ENCODE results near the gene INPP5A. TPM values are rescaled to one million over a fixed set of nuclear protein-coding genes. Genes with fewer than 3 reads are reported as not detected.

Gene INPP5A
- total and polyA plus RNA-seq, 2 donors (not counting 1 experiment from before 2014, with no cell fraction given): 9.3 to 87.8 TPM

DNA sequence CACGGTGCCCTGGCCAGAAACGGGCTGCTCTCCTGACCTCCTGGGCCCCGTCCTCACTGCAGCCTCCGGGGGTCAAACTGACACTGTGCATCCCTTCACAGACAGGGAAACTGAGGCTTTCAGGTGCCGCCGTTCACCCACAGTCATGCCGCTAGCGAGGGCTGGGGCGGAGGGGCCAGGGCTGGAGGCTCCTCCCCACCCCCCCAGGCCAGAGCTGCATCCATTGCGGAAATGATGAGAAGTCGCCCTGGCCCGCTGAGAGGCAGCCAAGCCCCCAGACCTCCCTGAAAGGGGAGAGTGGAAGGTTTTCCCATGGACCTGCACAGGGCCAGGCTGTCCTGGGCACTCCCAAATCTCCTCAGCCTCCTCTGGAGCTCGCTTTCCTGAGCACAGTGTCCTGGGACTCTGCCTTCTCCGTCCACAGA, 16.5 kb upstream of the INPP5A start:
- POLR2A ChIA-PET: no interaction called here

DNA sequence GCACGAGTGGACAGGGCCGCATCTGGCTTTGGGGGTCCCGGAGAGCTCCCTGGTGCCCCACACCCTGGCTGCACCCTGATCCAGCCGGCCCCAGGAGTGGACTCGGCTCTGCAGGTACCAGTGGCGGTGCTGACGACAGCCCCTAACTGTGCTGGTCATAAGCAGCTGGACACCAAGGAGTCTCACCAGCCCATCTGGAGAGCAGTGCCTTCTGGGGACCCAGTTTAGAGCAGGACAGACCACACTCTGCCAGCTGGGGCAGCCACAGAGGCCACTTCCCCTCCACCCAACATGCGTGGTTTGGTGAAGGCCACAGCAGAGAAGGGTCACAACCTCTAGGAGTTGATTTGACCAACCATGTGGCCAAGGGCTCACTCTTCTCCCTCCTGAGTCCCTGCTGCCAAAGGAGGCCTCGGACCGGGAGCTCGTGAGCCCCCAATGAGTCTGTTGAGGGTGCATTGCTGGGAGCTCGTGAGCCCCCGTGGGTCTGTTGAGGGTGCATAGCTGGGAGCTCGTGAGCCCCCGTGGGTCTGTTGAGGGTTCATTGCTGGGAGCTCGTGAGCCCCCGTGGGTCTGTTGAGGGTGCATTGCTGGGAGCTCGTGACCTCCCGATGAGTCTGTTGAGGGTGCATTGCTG, 16.0 kb upstream of the INPP5A start:
- Mint-ChIP-seq H3K4me1 (peaks cover 4% of the 10 kb centered on the region), H3K9me3 (ENCODE audit: insufficient read depth) (no peaks in the 10 kb centered on the region), H3K4me3 (no peak overlapping the region), H3K27me3 (peaks cover 15% of the 10 kb centered on the region), H3K27ac (no peak overlapping the region)
- Histone ChIP-seq H2AFZ (ENCODE audit: insufficient read depth, low read depth, low read length, poor library complexity, severe bottlenecking) (no peak overlapping the region), H3K4me2 (replicated peaks; ENCODE audit: low read depth, low read length, poor library complexity, severe bottlenecking) (no peak overlapping the region), H3K9me3 (ENCODE audit: control extremely low read depth in 1 of 3, control insufficient read depth in 2 of 3, insufficient read depth in 1 of 3, low read length in 2 of 3) (no peaks in the 10 kb centered on the region), H3K9ac (ENCODE audit: low read length) (no peak overlapping the region), H3K36me3 (replicated peaks in 1 of 2; ENCODE audit: control extremely low read depth in 1 of 2, control insufficient read depth in 1 of 2, extremely low read depth in 1 of 2, insufficient read depth in 2 of 2, low read length in 1 of 2) (no peaks in the 10 kb centered on the region), H3K27me3 (replicated peaks in 1 of 4; ENCODE audit: control extremely low read depth in 1 of 4, control insufficient read depth in 3 of 4, insufficient read depth in 4 of 4, low read length in 3 of 4) (peaks cover 0 to 6% (median 2%) of the 10 kb centered on the region in 4 experiments), H3K4me3 (ENCODE audit: control extremely low read depth in 1 of 5, extremely low read depth in 1 of 5, insufficient read depth in 1 of 5, low read depth in 2 of 5, low read length in 4 of 5) (no peak overlapping the region), H3K4me1 (ENCODE audit: control insufficient read depth in 2 of 2, insufficient read depth in 2 of 2, low read length in 2 of 2) (peaks cover 5 to 8% of the 10 kb centered on the region in 2 donors), H3K79me2 (ENCODE audit: control insufficient read depth, insufficient read depth, low read length) (no peaks in the 10 kb centered on the region), H4K20me1 (ENCODE audit: control insufficient read depth, insufficient read depth, low read length, poor library complexity, severe bottlenecking) (no peaks in the 10 kb centered on the region), H3K27ac (ENCODE audit: low read length in 2 of 2) (no peak overlapping the region)
- ChIA-PET CTCF (interaction anchor here (1.5 kb wide), 2 partner anchors 15 to 62 kb away, joined by 3 to 4 read pairs; no protein-coding TSS in a partner anchor), POLR2A (interaction anchor here (0.7 kb wide), 1 partner anchor 755 kb away, joined by 3 read pairs; the partner anchor contains the start of gene ADAM8)
- TF ChIP-seq EZH2 (IDR thresholded peaks at IDR 0.05; ENCODE audit: borderline replicate concordance, insufficient read depth, low read depth, low read length, poor library complexity, severe bottlenecking): no peak
- TF ChIP-seq, protein P1, sequence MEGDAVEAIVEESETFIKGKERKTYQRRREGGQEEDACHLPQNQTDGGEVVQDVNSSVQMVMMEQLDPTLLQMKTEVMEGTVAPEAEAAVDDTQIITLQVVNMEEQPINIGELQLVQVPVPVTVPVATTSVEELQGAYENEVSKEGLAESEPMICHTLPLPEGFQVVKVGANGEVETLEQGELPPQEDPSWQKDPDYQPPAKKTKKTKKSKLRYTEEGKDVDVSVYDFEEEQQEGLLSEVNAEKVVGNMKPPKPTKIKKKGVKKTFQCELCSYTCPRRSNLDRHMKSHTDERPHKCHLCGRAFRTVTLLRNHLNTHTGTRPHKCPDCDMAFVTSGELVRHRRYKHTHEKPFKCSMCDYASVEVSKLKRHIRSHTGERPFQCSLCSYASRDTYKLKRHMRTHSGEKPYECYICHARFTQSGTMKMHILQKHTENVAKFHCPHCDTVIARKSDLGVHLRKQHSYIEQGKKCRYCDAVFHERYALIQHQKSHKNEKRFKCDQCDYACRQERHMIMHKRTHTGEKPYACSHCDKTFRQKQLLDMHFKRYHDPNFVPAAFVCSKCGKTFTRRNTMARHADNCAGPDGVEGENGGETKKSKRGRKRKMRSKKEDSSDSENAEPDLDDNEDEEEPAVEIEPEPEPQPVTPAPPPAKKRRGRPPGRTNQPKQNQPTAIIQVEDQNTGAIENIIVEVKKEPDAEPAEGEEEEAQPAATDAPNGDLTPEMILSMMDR (IDR thresholded peaks at IDR 0.05): no peak
- ATAC-seq (ENCODE audit: low read depth) (no peak), DNase-seq (no peak)
- intact Hi-C loops (cut with micrococcal nuclease): no loop called here
- WGBS (ENCODE audit: insufficient coverage): 97% methylated on average over 18 of the region's 19 CpGs

More for the DNA sequence above, 16.5 kb upstream of the INPP5A start:
- H3K79me2 ChIP-seq (ENCODE audit: control insufficient read depth, insufficient read depth, low read length): no peaks in the 10 kb centered on the region
- Mint-ChIP-seq H3K9me3 (ENCODE audit: insufficient read depth) (no peaks in the 10 kb centered on the region), H3K4me1 (peaks cover 4% of the 10 kb centered on the region), H3K27me3 (peaks cover 15% of the 10 kb centered on the region), H3K4me3 (no peak overlapping the region), H3K27ac (no peak overlapping the region)
- H3K27me3 ChIP-seq (replicated peaks in 1 of 4; ENCODE audit: control extremely low read depth in 1 of 4, control insufficient read depth in 3 of 4, insufficient read depth in 4 of 4, low read length in 3 of 4): peaks cover 0 to 6% (median 2%) of the 10 kb centered on the region in 4 experiments
- H3K4me2 ChIP-seq (replicated peaks; ENCODE audit: low read depth, low read length, poor library complexity, severe bottlenecking): no peak overlapping the region
- H3K4me1 ChIP-seq (ENCODE audit: control insufficient read depth in 2 of 2, insufficient read depth in 2 of 2, low read length in 2 of 2): peaks cover 10 to 14% of the 10 kb centered on the region in 2 donors
- no peak overlapping the region for H3K4me3 ChIP-seq (ENCODE audit: control extremely low read depth in 1 of 5, extremely low read depth in 1 of 5, insufficient read depth in 1 of 5, low read depth in 2 of 5, low read length in 4 of 5)
- CTCF ChIA-PET: interaction anchor here (1.1 to 1.5 kb wide), 3 partner anchors 15 to 62 kb away, joined by 3 to 4 read pairs (median 4); no protein-coding TSS in a partner anchor
- no peaks in the 10 kb centered on the region for H3K9me3 ChIP-seq (ENCODE audit: control extremely low read depth in 1 of 3, control insufficient read depth in 2 of 3, insufficient read depth in 1 of 3, low read length in 2 of 3)
- intact Hi-C loops (cut with micrococcal nuclease): no loop called here
- no peak overlapping the region for H3K9ac ChIP-seq (ENCODE audit: low read length)
- H2AFZ ChIP-seq (ENCODE audit: insufficient read depth, low read depth, low read length, poor library complexity, severe bottlenecking): no peak overlapping the region
- no peak overlapping the region for H3K27ac ChIP-seq (ENCODE audit: low read length in 2 of 2)
- ATAC-seq (ENCODE audit: low read depth): no peak
- TF ChIP-seq EZH2 (IDR thresholded peaks at IDR 0.05; ENCODE audit: borderline replicate concordance, insufficient read depth, low read depth, low read length, poor library complexity, severe bottlenecking): no peak
- TF ChIP-seq, protein P1 (IDR thresholded peaks at IDR 0.05): no peak
- DNase-seq: no peak
- no peaks in the 10 kb centered on the region for H3K36me3 ChIP-seq (replicated peaks in 1 of 2; ENCODE audit: control extremely low read depth in 1 of 2, control insufficient read depth in 1 of 2, extremely low read depth in 1 of 2, insufficient read depth in 2 of 2, low read length in 1 of 2)
- H4K20me1 ChIP-seq (ENCODE audit: control insufficient read depth, insufficient read depth, low read length, poor library complexity, severe bottlenecking): no peaks in the 10 kb centered on the region
- 96% methylated on average over 13 of the region's 14 CpGs for whole genome bisulfite sequencing (ENCODE audit: insufficient coverage)
